HL-60 (cell line): ENCODE data around the gene DHRSX.
"Not testable (repeated sequence)": the region's sequence is repeated elsewhere in the genome, so short reads cannot be mapped to it uniquely, and the experiment has no call there.

Experiments used
- GABPA ChIP-seq: IDR thresholded peaks from 2 replicates; pipeline ENCODE4 v1.6.1; 2012; ENCODE audit warnings: low read depth
- POLR2AphosphoS5 ChIP-seq: IDR thresholded peaks from 2 replicates; pipeline ENCODE4 v1.6.1; 2012; ENCODE audit warnings: low read depth
- TF ChIP-seq, protein P1 (sequence below): IDR thresholded peaks from one replicate; pipeline ENCODE4 v1.5.1; 2011; ENCODE audit warnings: low read length, control low read depth, inconsistent platforms; ENCODE audit not compliant: insufficient read depth

- not testable (repeated sequence) for TF ChIP-seq GABPA, POLR2AphosphoS5
- TF ChIP-seq, protein P1, sequence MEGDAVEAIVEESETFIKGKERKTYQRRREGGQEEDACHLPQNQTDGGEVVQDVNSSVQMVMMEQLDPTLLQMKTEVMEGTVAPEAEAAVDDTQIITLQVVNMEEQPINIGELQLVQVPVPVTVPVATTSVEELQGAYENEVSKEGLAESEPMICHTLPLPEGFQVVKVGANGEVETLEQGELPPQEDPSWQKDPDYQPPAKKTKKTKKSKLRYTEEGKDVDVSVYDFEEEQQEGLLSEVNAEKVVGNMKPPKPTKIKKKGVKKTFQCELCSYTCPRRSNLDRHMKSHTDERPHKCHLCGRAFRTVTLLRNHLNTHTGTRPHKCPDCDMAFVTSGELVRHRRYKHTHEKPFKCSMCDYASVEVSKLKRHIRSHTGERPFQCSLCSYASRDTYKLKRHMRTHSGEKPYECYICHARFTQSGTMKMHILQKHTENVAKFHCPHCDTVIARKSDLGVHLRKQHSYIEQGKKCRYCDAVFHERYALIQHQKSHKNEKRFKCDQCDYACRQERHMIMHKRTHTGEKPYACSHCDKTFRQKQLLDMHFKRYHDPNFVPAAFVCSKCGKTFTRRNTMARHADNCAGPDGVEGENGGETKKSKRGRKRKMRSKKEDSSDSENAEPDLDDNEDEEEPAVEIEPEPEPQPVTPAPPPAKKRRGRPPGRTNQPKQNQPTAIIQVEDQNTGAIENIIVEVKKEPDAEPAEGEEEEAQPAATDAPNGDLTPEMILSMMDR: not testable (repeated sequence)
These were observed 118.2 kb downstream of the DHRSX start for GRCh38 chrX:2382433-2383048.
